ENCODE measurements around the gene ATF6B.

The ATF6B gene

GRCh38 chr6:32115623-32116022 is 12.4 kb downstream of the ATF6B start:
- no peak for TF ChIP-seq CTCF (IDR thresholded peaks at IDR 0.05; ENCODE audit: low read depth, low read length)
- H3K4me3 ChIP-seq (ENCODE audit: low read depth, low read length), result no peak overlapping the region

DNA sequence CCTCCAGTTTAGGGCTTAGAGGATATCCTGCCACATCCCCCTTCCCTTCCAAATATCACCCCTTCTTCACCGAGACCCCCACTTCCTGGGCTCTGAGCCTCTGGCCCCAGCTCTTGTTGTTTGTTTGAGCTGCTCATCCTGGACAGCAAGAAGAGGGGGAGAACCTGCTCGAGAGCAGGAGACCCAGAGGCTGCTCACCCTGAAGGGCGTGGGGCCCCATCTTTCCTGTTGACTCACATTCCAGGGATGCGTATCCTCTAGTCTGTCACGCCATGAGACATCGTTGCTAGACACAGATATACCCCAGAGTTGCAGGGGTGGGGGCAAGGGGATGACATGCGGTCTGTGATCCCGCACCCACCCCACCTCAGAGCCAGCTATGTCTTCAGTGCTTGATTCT is 13.2 kb downstream of the ATF6B start:
- no peak for TF ChIP-seq CTCF (IDR thresholded peaks at IDR 0.05; ENCODE audit: low read depth, low read length)
- H3K4me3 ChIP-seq (ENCODE audit: low read depth, low read length), result no peak overlapping the region

DNA sequence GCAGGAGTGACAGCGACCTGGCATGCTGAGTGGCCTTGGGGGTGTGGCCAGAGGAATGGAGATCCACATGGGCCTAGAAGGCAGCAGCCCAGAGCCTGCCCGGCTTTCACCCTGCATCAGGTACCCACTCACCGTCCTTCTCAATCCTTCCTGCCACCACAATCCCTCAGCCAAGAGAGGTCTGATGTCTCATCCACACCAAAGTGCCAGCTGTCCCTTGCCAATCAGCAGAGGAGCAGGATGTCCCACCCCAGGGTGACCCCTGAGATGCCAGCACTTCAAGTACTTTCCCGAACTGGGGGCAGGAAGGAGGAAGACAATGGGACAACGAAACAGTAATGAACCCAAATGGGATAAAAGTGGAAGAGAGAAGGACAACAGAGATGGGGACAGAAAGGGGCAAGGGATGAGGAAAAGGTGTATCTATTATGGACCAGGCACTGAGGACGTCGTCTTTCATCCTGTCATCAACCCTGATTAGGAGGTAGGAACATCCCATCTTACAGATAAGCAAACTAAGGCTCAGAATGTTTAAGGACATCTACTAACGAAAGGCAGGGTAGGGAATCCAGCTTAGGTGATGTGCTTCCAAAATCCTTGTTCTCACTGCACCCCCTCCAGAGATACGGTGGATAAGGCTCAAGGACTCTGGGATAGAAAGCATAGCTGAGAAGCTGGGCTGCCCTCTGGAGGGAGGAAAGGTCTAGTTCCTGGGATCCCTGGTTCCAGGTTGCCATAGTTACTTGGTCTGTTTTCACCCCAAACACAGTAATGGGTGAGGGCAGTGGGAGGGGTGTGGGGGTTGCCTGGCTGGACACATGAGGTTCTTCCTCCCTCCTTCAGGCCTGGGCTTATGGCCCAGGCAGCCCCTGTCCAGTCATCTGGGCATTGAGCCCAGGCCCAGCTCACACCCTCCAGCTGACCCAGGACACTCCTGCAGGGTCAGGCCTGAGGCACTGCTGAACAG is 14.4 kb downstream of the ATF6B start:
- no peak overlapping the region for H3K4me3 ChIP-seq (ENCODE audit: low read depth, low read length)
- TF ChIP-seq CTCF (IDR thresholded peaks at IDR 0.05; ENCODE audit: low read depth, low read length), result peak; percentile 47

GRCh38 chr6:32112431-32112980 is 15.5 kb downstream of the ATF6B start:
- no peak for TF ChIP-seq CTCF (IDR thresholded peaks at IDR 0.05; ENCODE audit: low read depth, low read length)
- H3K4me3 ChIP-seq (ENCODE audit: low read depth, low read length), result no peak overlapping the region

DNA sequence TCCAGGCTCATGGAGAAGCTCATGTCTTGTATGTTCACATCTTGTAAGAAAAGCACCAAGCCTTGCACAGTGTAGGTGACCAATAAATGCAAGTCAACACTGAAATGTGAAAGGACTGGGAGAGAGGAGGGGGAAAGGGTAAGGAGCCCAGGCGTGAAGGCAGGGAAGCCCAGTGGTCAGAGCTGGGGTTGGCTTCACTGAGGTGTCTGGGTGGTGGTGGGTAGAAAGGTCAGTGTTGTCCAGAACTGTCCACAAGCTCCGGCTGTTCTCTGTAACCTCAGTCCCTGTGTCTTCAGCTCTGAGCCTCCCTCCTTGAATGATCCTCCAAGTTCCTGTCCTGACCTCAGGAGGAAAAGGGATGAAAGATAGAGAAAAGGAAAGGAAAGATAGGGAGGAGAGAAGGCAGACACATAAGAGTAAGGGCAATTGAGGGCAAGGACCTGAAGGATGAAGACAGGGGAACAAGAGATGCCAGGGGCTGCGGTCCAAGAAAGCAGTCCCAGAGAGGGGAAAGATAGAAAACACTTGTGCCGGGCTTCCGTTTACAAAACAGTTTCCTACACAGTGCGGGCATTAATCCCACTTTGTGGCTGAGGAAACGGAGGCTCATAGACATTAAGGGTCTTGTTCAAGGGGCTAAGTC is 16.5 kb downstream of the ATF6B start:
- H3K4me3 ChIP-seq (ENCODE audit: low read depth, low read length), result no peak overlapping the region
- no peak for TF ChIP-seq CTCF (IDR thresholded peaks at IDR 0.05; ENCODE audit: low read depth, low read length)

GRCh38 chr6:32110632-32111031 is 17.4 kb downstream of the ATF6B start:
- no peak for TF ChIP-seq CTCF (IDR thresholded peaks at IDR 0.05; ENCODE audit: low read depth, low read length)

GRCh38 chr6:32109765-32110160 is 18.3 kb downstream of the ATF6B start:
- no peak for TF ChIP-seq CTCF (IDR thresholded peaks at IDR 0.05; ENCODE audit: low read depth, low read length)
- H3K4me3 ChIP-seq (ENCODE audit: low read depth, low read length), result no peak overlapping the region

More at GRCh38 chr6:32110632-32111031, 17.4 kb downstream of the ATF6B start:
- H3K4me3 ChIP-seq (ENCODE audit: low read depth, low read length), result no peak overlapping the region

All from WI38 (cell line).